GM06990 (cell line): ENCODE data around the gene KCNMB2.

Source experiments
- DNase-seq: peaks from one replicate; pipeline ENCODE4 v3.0.0-alpha.2; 2011; ENCODE audit not compliant: insufficient read length; ENCODE audit errors: extremely low read depth
- H3K27me3 ChIP-seq: replicated peaks from 2 replicates; pipeline ENCODE4 v1.6.0; 2011; ENCODE audit warnings: low read length; ENCODE audit not compliant: control insufficient read depth, insufficient read depth
- H3K36me3 ChIP-seq: 2 replicates; pipeline ENCODE4 v1.5.1; 2011; ENCODE audit warnings: low read length; ENCODE audit not compliant: control insufficient read depth, insufficient read depth
- H3K4me3 ChIP-seq: replicated peaks from 2 replicates; pipeline ENCODE4 v1.5.1; 2011; ENCODE audit warnings: low read depth, mild to moderate bottlenecking, control low read depth, low read length
- TF ChIP-seq, protein P1 (sequence below): IDR thresholded peaks from 2 replicates; pipeline ENCODE4 v1.5.1; 2011; ENCODE audit warnings: low read length, control low read depth, mild to moderate bottlenecking, inconsistent platforms; ENCODE audit not compliant: insufficient read depth, poor library complexity, severe bottlenecking

The KCNMB2 gene

GRCh38 chr3:178602856-178603255, 66.6 kb downstream of the KCNMB2 start:
- no peaks in the 10 kb centered on the region for H3K36me3 ChIP-seq
- TF ChIP-seq, protein P1, sequence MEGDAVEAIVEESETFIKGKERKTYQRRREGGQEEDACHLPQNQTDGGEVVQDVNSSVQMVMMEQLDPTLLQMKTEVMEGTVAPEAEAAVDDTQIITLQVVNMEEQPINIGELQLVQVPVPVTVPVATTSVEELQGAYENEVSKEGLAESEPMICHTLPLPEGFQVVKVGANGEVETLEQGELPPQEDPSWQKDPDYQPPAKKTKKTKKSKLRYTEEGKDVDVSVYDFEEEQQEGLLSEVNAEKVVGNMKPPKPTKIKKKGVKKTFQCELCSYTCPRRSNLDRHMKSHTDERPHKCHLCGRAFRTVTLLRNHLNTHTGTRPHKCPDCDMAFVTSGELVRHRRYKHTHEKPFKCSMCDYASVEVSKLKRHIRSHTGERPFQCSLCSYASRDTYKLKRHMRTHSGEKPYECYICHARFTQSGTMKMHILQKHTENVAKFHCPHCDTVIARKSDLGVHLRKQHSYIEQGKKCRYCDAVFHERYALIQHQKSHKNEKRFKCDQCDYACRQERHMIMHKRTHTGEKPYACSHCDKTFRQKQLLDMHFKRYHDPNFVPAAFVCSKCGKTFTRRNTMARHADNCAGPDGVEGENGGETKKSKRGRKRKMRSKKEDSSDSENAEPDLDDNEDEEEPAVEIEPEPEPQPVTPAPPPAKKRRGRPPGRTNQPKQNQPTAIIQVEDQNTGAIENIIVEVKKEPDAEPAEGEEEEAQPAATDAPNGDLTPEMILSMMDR, result no peak
- no peak overlapping the region for H3K4me3 ChIP-seq
- DNase-seq, result no peak
- no peaks in the 10 kb centered on the region for H3K27me3 ChIP-seq

DNA sequence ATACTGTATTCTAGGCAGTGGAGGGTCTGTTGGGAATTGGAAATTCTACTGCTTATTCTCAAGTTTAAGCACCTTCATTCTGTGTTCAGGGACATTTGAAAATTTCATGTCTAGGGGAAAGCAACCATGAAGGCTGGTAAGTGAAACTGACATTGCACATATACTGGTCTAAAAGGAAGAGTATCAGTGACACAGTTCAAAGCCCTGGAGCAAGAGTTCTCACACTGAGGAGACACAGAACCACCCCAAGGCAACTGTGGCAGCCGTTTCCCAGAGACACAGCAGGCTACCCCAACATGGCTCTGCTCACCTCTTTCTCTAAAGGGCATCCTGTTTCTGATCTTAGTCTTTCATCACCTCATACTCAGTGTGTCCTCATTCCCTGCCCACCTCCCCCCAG, 67.5 kb downstream of the KCNMB2 start:
- Histone ChIP-seq H3K4me3 (no peak overlapping the region), H3K27me3 (no peaks in the 10 kb centered on the region), H3K36me3 (no peaks in the 10 kb centered on the region)
- TF ChIP-seq, protein P1, result no peak
- peak; percentile 40 for DNase-seq

GRCh38 chr3:178618197-178618596, 82.0 kb downstream of the KCNMB2 start:
- DNase-seq, result no peak
- Histone ChIP-seq H3K27me3 (no peaks in the 10 kb centered on the region), H3K4me3 (no peak overlapping the region), H3K36me3 (no peaks in the 10 kb centered on the region)
- TF ChIP-seq, protein P1, result no peak

- Histone ChIP-seq H3K4me3 (no peak overlapping the region), H3K27me3 (no peaks in the 10 kb centered on the region), H3K36me3 (no peaks in the 10 kb centered on the region)
- DNase-seq, result no peak
- TF ChIP-seq, protein P1, result no peak
Observed at GRCh38 chr3:178618896-178619295, 82.7 kb downstream of the KCNMB2 start.

GRCh38 chr3:178623666-178624255, 87.5 kb downstream of the KCNMB2 start:
- no peak for DNase-seq
- TF ChIP-seq, protein P1, result no peak
- H3K27me3 ChIP-seq, result no peaks in the 10 kb centered on the region
- no peaks in the 10 kb centered on the region for H3K36me3 ChIP-seq
- H3K4me3 ChIP-seq, result no peak overlapping the region

DNA sequence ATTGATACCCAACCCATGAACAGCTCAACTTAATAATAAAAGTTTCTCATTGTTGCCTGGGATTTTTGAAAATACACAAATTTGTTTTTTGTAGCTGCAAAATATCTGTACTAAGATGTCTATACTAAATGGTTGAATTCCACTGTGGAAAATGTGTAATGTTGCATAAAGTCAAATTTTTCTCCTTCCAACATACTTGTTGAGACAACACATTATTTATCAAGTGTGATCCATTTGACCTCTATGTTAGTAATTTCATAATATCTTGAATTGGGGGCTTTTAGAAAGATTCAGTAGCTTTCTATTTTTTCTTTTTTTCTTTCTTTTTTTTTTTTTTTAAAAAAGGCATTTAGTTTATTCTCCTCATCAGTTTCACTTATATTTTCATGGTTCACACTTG, 88.0 kb downstream of the KCNMB2 start:
- TF ChIP-seq, protein P1, result no peak
- DNase-seq, result no peak

More for the DNA sequence above, 88.0 kb downstream of the KCNMB2 start:
- H3K27me3 ChIP-seq, result no peaks in the 10 kb centered on the region
- no peaks in the 10 kb centered on the region for H3K36me3 ChIP-seq
- H3K4me3 ChIP-seq, result no peak overlapping the region
